ENCODE data around the gene HPGDS.

The HPGDS gene

GRCh38 chr4:94369046-94369445, 26.4 kb upstream of the HPGDS start:
- no peak for TF ChIP-seq CTCF (IDR thresholded peaks at IDR 0.05; ENCODE audit: low read length, missing control alignments)
- no peak overlapping the region for H3K4me3 ChIP-seq (replicated peaks; ENCODE audit: low read depth, low read length)
- DNase-seq (ENCODE audit: low read depth): no peak

GRCh38 chr4:94368459-94368858, 25.8 kb upstream of the HPGDS start:
- no peak for TF ChIP-seq CTCF (IDR thresholded peaks at IDR 0.05; ENCODE audit: low read length, missing control alignments)
- H3K4me3 ChIP-seq (replicated peaks; ENCODE audit: low read depth, low read length): no peak overlapping the region
- no peak for DNase-seq (ENCODE audit: low read depth)

GRCh38 chr4:94365304-94365703, 22.7 kb upstream of the HPGDS start:
- no peak for TF ChIP-seq CTCF (IDR thresholded peaks at IDR 0.05; ENCODE audit: low read length, missing control alignments)
- peak; percentile 18 for DNase-seq (ENCODE audit: low read depth)
- no peak overlapping the region for H3K4me3 ChIP-seq (replicated peaks; ENCODE audit: low read depth, low read length)

- no peak for TF ChIP-seq CTCF (IDR thresholded peaks at IDR 0.05; ENCODE audit: low read length, missing control alignments)
- no peak overlapping the region for H3K4me3 ChIP-seq (replicated peaks; ENCODE audit: low read depth, low read length)
- DNase-seq (ENCODE audit: low read depth): no peak
Observed at GRCh38 chr4:94364527-94364926, 21.9 kb upstream of the HPGDS start.

GRCh38 chr4:94363136-94363655, 20.6 kb upstream of the HPGDS start:
- no peak for TF ChIP-seq CTCF (IDR thresholded peaks at IDR 0.05; ENCODE audit: low read length, missing control alignments)
- peak; percentile 30 for DNase-seq (ENCODE audit: low read depth)
- H3K4me3 ChIP-seq (replicated peaks; ENCODE audit: low read depth, low read length): no peak overlapping the region

GRCh38 chr4:94359838-94360237, 17.2 kb upstream of the HPGDS start:
- no peak for TF ChIP-seq CTCF (IDR thresholded peaks at IDR 0.05; ENCODE audit: low read length, missing control alignments)
- no peak overlapping the region for H3K4me3 ChIP-seq (replicated peaks; ENCODE audit: low read depth, low read length)
- no peak for DNase-seq (ENCODE audit: low read depth)

GRCh38 chr4:94359221-94359620, 16.6 kb upstream of the HPGDS start:
- TF ChIP-seq CTCF (IDR thresholded peaks at IDR 0.05; ENCODE audit: low read length, missing control alignments): no peak
- DNase-seq (ENCODE audit: low read depth): no peak
- H3K4me3 ChIP-seq (replicated peaks; ENCODE audit: low read depth, low read length): no peak overlapping the region

All from fibroblast of pulmonary artery (primary cell).